NT2/D1 (cell line): ENCODE data around the gene GAREM1.

Source experiments
- DNase-seq: peaks from one replicate; pipeline ENCODE4 v3.0.0-alpha.2; 2011; ENCODE audit warnings: low read depth, low spot score
- H3K27me3 ChIP-seq: 2 replicates; pipeline ENCODE4 v1.6.0; 2011; ENCODE audit warnings: mild to moderate bottlenecking; ENCODE audit not compliant: insufficient read length, insufficient read depth
- H3K36me3 ChIP-seq: 2 replicates; pipeline ENCODE4 v1.6.1; 2011; ENCODE audit warnings: mild to moderate bottlenecking, low read length, mixed read lengths; ENCODE audit not compliant: insufficient read depth, insufficient read length
- H3K4me1 ChIP-seq: 2 replicates; pipeline ENCODE4 v1.5.1; 2011; ENCODE audit not compliant: insufficient read depth, insufficient read length
- H3K4me3 ChIP-seq: 2 replicates; pipeline ENCODE4 v1.5.1; 2011; ENCODE audit warnings: low read depth; ENCODE audit not compliant: insufficient read length
- H3K9ac ChIP-seq: 2 replicates; pipeline ENCODE4 v1.6.0; 2011; ENCODE audit warnings: low read depth; ENCODE audit not compliant: insufficient read length
- H3K9me3 ChIP-seq: 2 replicates; pipeline ENCODE4 v1.5.1; 2011; ENCODE audit warnings: mild to moderate bottlenecking, low read length; ENCODE audit not compliant: insufficient read depth
- SUZ12 ChIP-seq: IDR thresholded peaks from 2 replicates; pipeline ENCODE4 v1.6.1; 2011; ENCODE audit not compliant: insufficient read length, insufficient read depth; ENCODE audit errors: extremely low read depth
- YY1 ChIP-seq: IDR thresholded peaks from 2 replicates; pipeline ENCODE4 v1.6.1; 2011; ENCODE audit not compliant: insufficient read length, insufficient read depth
- ZNF274 ChIP-seq: IDR thresholded peaks from 2 replicates; pipeline ENCODE4 v1.6.1; 2011; ENCODE audit warnings: mild to moderate bottlenecking, low read depth, low read length

GAREM1 gene

GRCh38 chr18:32310774-32311173 is 159.9 kb downstream of the GAREM1 start:
- Histone ChIP-seq H3K36me3 (no peaks in the 10 kb centered on the region), H3K9ac (no peak overlapping the region), H3K27me3 (no peaks in the 10 kb centered on the region), H3K4me1 (peaks cover 2% of the 10 kb centered on the region), H3K9me3 (no peaks in the 10 kb centered on the region), H3K4me3 (no peak overlapping the region)
- TF ChIP-seq YY1: no peak
- no peak for TF ChIP-seq ZNF274
- TF ChIP-seq SUZ12: no peak
- no peak for DNase-seq

GRCh38 chr18:32310101-32310500 is 160.6 kb downstream of the GAREM1 start:
- no peaks in the 10 kb centered on the region for H3K36me3 ChIP-seq
- no peak for TF ChIP-seq ZNF274
- TF ChIP-seq SUZ12: no peak
- TF ChIP-seq YY1: no peak
- H3K4me1 ChIP-seq: peaks cover 2% of the 10 kb centered on the region
- no peak for DNase-seq
- H3K27me3 ChIP-seq: no peaks in the 10 kb centered on the region
- H3K4me3 ChIP-seq: no peak overlapping the region
- H3K9ac ChIP-seq: no peak overlapping the region
- H3K9me3 ChIP-seq: no peaks in the 10 kb centered on the region

- Histone ChIP-seq H3K4me1 (peaks cover 2% of the 10 kb centered on the region), H3K4me3 (no peak overlapping the region), H3K36me3 (no peaks in the 10 kb centered on the region), H3K9me3 (no peaks in the 10 kb centered on the region), H3K9ac (no peak overlapping the region), H3K27me3 (no peaks in the 10 kb centered on the region)
- DNase-seq: no peak
- TF ChIP-seq SUZ12: no peak
These were observed 162.1 kb downstream of the GAREM1 start for GRCh38 chr18:32308493-32309120.

GRCh38 chr18:32303400-32303799 is 167.3 kb downstream of the GAREM1 start:
- H3K9me3 ChIP-seq: no peaks in the 10 kb centered on the region
- H3K36me3 ChIP-seq: no peaks in the 10 kb centered on the region
- no peak for TF ChIP-seq ZNF274
- no peak for TF ChIP-seq SUZ12
- no peak for TF ChIP-seq YY1
- no peak overlapping the region for H3K4me3 ChIP-seq
- no peak overlapping the region for H3K9ac ChIP-seq
- no peaks in the 10 kb centered on the region for H3K27me3 ChIP-seq
- no peaks in the 10 kb centered on the region for H3K4me1 ChIP-seq
- no peak for DNase-seq

- H3K9ac ChIP-seq: no peak overlapping the region
These were observed 167.9 kb downstream of the GAREM1 start for GRCh38 chr18:32302806-32303205.

GRCh38 chr18:32301976-32302743 is 168.5 kb downstream of the GAREM1 start:
- Histone ChIP-seq H3K36me3 (no peaks in the 10 kb centered on the region), H3K9me3 (no peaks in the 10 kb centered on the region), H3K4me1 (no peaks in the 10 kb centered on the region), H3K27me3 (no peaks in the 10 kb centered on the region), H3K4me3 (no peak overlapping the region), H3K9ac (no peak overlapping the region)
- TF ChIP-seq SUZ12 (no peak), ZNF274 (no peak), YY1 (no peak)
- DNase-seq: no peak

More at GRCh38 chr18:32302806-32303205, 167.9 kb downstream of the GAREM1 start:
- TF ChIP-seq ZNF274: no peak
- TF ChIP-seq YY1: no peak
- TF ChIP-seq SUZ12: no peak
- no peaks in the 10 kb centered on the region for H3K36me3 ChIP-seq
- DNase-seq: no peak
- H3K9me3 ChIP-seq: no peaks in the 10 kb centered on the region
- no peak overlapping the region for H3K4me3 ChIP-seq
- no peaks in the 10 kb centered on the region for H3K4me1 ChIP-seq
- H3K27me3 ChIP-seq: no peaks in the 10 kb centered on the region

GRCh38 chr18:32301361-32301760 is 169.3 kb downstream of the GAREM1 start:
- DNase-seq: no peak
- Histone ChIP-seq H3K9ac (no peak overlapping the region), H3K36me3 (no peaks in the 10 kb centered on the region), H3K9me3 (no peaks in the 10 kb centered on the region), H3K27me3 (no peaks in the 10 kb centered on the region), H3K4me3 (no peak overlapping the region), H3K4me1 (no peaks in the 10 kb centered on the region)
- TF ChIP-seq SUZ12: no peak
- no peak for TF ChIP-seq YY1
- no peak for TF ChIP-seq ZNF274
